ENCODE results near the gene CSTF3. TPM values are rescaled to one million over a fixed set of nuclear protein-coding genes. Genes with fewer than 3 reads are reported as not detected.

The CSTF3 gene
- polyA plus RNA-seq, 1 donor from 2014 or later: 86.8 TPM

- H3K9me2 ChIP-seq (ENCODE audit: insufficient read depth, low read length): no peaks in the 10 kb centered on the region
- H3K4me3 ChIP-seq (ENCODE audit: low read length): no peak overlapping the region
- H3F3A ChIP-seq (ENCODE audit: insufficient read depth, low read length, poor library complexity, severe bottlenecking): no peaks in the 10 kb centered on the region
- no peak overlapping the region for H3K9ac ChIP-seq (ENCODE audit: low read length)
- H3K79me2 ChIP-seq (replicated peaks; ENCODE audit: insufficient read depth, low read length): no peaks in the 10 kb centered on the region
- H3K36me3 ChIP-seq (ENCODE audit: insufficient read depth, low read length): peaks cover 4% of the 10 kb centered on the region
- no peak overlapping the region for H3K4me2 ChIP-seq (ENCODE audit: low read length)
- no peaks in the 10 kb centered on the region for H3K9me3 ChIP-seq (ENCODE audit: low read length)
- H4K20me1 ChIP-seq (ENCODE audit: insufficient read depth): no peaks in the 10 kb centered on the region
- TF ChIP-seq RAD21 (conservative IDR thresholded peaks at IDR 0.05): no peak
- TF ChIP-seq EZH2 (IDR thresholded peaks at IDR 0.05; ENCODE audit: borderline replicate concordance, insufficient read depth, low read length, poor library complexity, severe bottlenecking): no peak
- no peak for TF ChIP-seq SMC3 (conservative IDR thresholded peaks at IDR 0.05; ENCODE audit: poor library complexity)
- no peak for TF ChIP-seq MXI1 (conservative IDR thresholded peaks at IDR 0.05; ENCODE audit: poor library complexity, severe bottlenecking)
- no peak for TF ChIP-seq TAF1 (IDR thresholded peaks at IDR 0.05; ENCODE audit: low read depth)
- TF ChIP-seq, protein P1, sequence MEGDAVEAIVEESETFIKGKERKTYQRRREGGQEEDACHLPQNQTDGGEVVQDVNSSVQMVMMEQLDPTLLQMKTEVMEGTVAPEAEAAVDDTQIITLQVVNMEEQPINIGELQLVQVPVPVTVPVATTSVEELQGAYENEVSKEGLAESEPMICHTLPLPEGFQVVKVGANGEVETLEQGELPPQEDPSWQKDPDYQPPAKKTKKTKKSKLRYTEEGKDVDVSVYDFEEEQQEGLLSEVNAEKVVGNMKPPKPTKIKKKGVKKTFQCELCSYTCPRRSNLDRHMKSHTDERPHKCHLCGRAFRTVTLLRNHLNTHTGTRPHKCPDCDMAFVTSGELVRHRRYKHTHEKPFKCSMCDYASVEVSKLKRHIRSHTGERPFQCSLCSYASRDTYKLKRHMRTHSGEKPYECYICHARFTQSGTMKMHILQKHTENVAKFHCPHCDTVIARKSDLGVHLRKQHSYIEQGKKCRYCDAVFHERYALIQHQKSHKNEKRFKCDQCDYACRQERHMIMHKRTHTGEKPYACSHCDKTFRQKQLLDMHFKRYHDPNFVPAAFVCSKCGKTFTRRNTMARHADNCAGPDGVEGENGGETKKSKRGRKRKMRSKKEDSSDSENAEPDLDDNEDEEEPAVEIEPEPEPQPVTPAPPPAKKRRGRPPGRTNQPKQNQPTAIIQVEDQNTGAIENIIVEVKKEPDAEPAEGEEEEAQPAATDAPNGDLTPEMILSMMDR (IDR thresholded peaks at IDR 0.05; ENCODE audit: poor library complexity, severe bottlenecking): no peak
- no peak for TF ChIP-seq EP300 (conservative IDR thresholded peaks at IDR 0.05; ENCODE audit: poor library complexity, severe bottlenecking)
- TF ChIP-seq POLR2AphosphoS5 (IDR thresholded peaks at IDR 0.05): no peak
- TF ChIP-seq, protein P2, sequence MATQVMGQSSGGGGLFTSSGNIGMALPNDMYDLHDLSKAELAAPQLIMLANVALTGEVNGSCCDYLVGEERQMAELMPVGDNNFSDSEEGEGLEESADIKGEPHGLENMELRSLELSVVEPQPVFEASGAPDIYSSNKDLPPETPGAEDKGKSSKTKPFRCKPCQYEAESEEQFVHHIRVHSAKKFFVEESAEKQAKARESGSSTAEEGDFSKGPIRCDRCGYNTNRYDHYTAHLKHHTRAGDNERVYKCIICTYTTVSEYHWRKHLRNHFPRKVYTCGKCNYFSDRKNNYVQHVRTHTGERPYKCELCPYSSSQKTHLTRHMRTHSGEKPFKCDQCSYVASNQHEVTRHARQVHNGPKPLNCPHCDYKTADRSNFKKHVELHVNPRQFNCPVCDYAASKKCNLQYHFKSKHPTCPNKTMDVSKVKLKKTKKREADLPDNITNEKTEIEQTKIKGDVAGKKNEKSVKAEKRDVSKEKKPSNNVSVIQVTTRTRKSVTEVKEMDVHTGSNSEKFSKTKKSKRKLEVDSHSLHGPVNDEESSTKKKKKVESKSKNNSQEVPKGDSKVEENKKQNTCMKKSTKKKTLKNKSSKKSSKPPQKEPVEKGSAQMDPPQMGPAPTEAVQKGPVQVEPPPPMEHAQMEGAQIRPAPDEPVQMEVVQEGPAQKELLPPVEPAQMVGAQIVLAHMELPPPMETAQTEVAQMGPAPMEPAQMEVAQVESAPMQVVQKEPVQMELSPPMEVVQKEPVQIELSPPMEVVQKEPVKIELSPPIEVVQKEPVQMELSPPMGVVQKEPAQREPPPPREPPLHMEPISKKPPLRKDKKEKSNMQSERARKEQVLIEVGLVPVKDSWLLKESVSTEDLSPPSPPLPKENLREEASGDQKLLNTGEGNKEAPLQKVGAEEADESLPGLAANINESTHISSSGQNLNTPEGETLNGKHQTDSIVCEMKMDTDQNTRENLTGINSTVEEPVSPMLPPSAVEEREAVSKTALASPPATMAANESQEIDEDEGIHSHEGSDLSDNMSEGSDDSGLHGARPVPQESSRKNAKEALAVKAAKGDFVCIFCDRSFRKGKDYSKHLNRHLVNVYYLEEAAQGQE (IDR thresholded peaks at IDR 0.05; ENCODE audit: borderline replicate concordance): no peak
- no peaks in the 10 kb centered on the region for H3K27me3 ChIP-seq (ENCODE audit: insufficient read depth, low read depth, low read length)
- no peak overlapping the region for H3K27ac ChIP-seq (ENCODE audit: low read length)
- no peak overlapping the region for H2AFZ ChIP-seq (ENCODE audit: low read depth, low read length)
Measured at GRCh38 chr11:33135216-33135615, 26.1 kb downstream of the CSTF3 start.

DNA sequence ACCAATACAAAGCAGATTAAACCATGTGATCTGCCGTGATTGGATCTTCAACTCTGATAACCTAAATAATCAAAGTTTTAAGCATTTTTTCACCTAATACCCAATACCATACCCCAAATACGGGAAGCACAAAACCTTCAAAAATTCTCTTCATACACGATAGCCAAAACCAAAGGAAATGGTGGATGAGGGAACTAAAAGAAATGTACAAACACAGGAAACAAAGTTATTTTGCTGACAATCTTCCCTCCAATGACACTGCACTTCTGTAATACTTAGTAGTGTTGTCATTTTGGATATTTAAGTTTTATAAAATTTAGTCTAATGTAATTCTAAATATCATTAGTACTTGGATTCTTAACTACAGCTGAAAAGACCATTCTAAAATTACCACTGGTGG is 27.0 kb downstream of the CSTF3 start:
- TF ChIP-seq POLR2AphosphoS5 (IDR thresholded peaks at IDR 0.05) (no peak), EP300 (conservative IDR thresholded peaks at IDR 0.05; ENCODE audit: poor library complexity, severe bottlenecking) (no peak), RAD21 (conservative IDR thresholded peaks at IDR 0.05) (no peak), TAF1 (IDR thresholded peaks at IDR 0.05; ENCODE audit: low read depth) (no peak), EZH2 (IDR thresholded peaks at IDR 0.05; ENCODE audit: borderline replicate concordance, insufficient read depth, low read length, poor library complexity, severe bottlenecking) (no peak), MXI1 (conservative IDR thresholded peaks at IDR 0.05; ENCODE audit: poor library complexity, severe bottlenecking) (no peak), SMC3 (conservative IDR thresholded peaks at IDR 0.05; ENCODE audit: poor library complexity) (no peak)
- TF ChIP-seq, protein P1 (IDR thresholded peaks at IDR 0.05; ENCODE audit: poor library complexity, severe bottlenecking): no peak
- TF ChIP-seq, protein P2 (IDR thresholded peaks at IDR 0.05; ENCODE audit: borderline replicate concordance): no peak
- H3K9me3 ChIP-seq (ENCODE audit: low read length): no peaks in the 10 kb centered on the region
- no peak overlapping the region for H3K27ac ChIP-seq (ENCODE audit: low read length)
- no peak overlapping the region for H3K4me2 ChIP-seq (ENCODE audit: low read length)
- H3K9ac ChIP-seq (ENCODE audit: low read length): no peak overlapping the region
- H3K79me2 ChIP-seq (replicated peaks; ENCODE audit: insufficient read depth, low read length): no peaks in the 10 kb centered on the region
- H3K4me3 ChIP-seq (ENCODE audit: low read length): no peak overlapping the region
- no peak overlapping the region for H2AFZ ChIP-seq (ENCODE audit: low read depth, low read length)
- H3K27me3 ChIP-seq (ENCODE audit: insufficient read depth, low read depth, low read length): no peaks in the 10 kb centered on the region
- no peaks in the 10 kb centered on the region for H4K20me1 ChIP-seq (ENCODE audit: insufficient read depth)
- peaks cover 3% of the 10 kb centered on the region for H3K36me3 ChIP-seq (ENCODE audit: insufficient read depth, low read length)
- no peaks in the 10 kb centered on the region for H3K9me2 ChIP-seq (ENCODE audit: insufficient read depth, low read length)
- no peaks in the 10 kb centered on the region for H3F3A ChIP-seq (ENCODE audit: insufficient read depth, low read length, poor library complexity, severe bottlenecking)
